ENCODE results near the gene WNT2.
"Not testable (repeated sequence)": the region's sequence is repeated elsewhere in the genome, so short reads cannot be mapped to it uniquely, and the experiment has no call there.

WNT2 gene

GRCh38 chr7:117251687-117252086 is 71.2 kb downstream of the WNT2 start:
- no peak for DNase-seq

- DNase-seq, result no peak
These were observed 72.1 kb downstream of the WNT2 start for GRCh38 chr7:117250801-117251200.

- no peak for DNase-seq
These were observed 72.6 kb downstream of the WNT2 start for GRCh38 chr7:117250245-117250644.

GRCh38 chr7:117249696-117250095 is 73.2 kb downstream of the WNT2 start:
- no peak for DNase-seq

- no peak for DNase-seq
These were observed 74.0 kb downstream of the WNT2 start for GRCh38 chr7:117248829-117249228.

GRCh38 chr7:117247809-117248208 is 75.0 kb downstream of the WNT2 start:
- no peak for DNase-seq

GRCh38 chr7:117245703-117246102 is 77.2 kb downstream of the WNT2 start:
- not testable (repeated sequence) for DNase-seq

- DNase-seq, result no peak
These were observed 79.5 kb downstream of the WNT2 start for GRCh38 chr7:117243390-117243789.

- DNase-seq, result no peak
These were observed 81.8 kb downstream of the WNT2 start for GRCh38 chr7:117241088-117241487.

- no peak for DNase-seq
These were observed 83.9 kb downstream of the WNT2 start for GRCh38 chr7:117238937-117239336.

GRCh38 chr7:117238472-117238871 is 84.4 kb downstream of the WNT2 start:
- no peak for DNase-seq

- DNase-seq, result no peak
These were observed 85.2 kb downstream of the WNT2 start for GRCh38 chr7:117237646-117238045.

- DNase-seq, result no peak
These were observed 91.9 kb downstream of the WNT2 start for GRCh38 chr7:117231047-117231359.

- DNase-seq, result no peak
These were observed 92.4 kb downstream of the WNT2 start for GRCh38 chr7:117230276-117231046.

GRCh38 chr7:117229350-117229749 is 93.5 kb downstream of the WNT2 start:
- DNase-seq, result no peak

GRCh38 chr7:117227091-117227490 is 95.8 kb downstream of the WNT2 start:
- DNase-seq, result no peak

GRCh38 chr7:117225536-117225935 is 97.3 kb downstream of the WNT2 start:
- DNase-seq, result no peak
